K562 (cell line): Measurements from ENCODE around the gene GPT2. TPM values are rescaled to one million over a fixed set of nuclear protein-coding genes. Genes with fewer than 3 reads are reported as not detected.

ENCODE experiments used
- ATAC-seq: fragments of 200-7000 bp; cut with Tn5 transposase; 3 replicates; pipeline ENCODE4 v1.9.1; 2020; ENCODE audit warnings: moderate library complexity
- BruUV-seq: library from RNA; stranded (reverse); fragments of 400-500 nt; replicated peaks from 2 replicates; lab custom pipeline; 2021; lab: Mats Ljungman, UMichigan
- CTCF ChIA-PET: fragments of 300-600 bp; formaldehyde crosslinking; extraction: SDS; loops from one replicate; lab custom pipeline; 2021; ENCODE audit warnings: low intra/inter-chr PET ratio; lab: Yijun Ruan, JAX
- POLR2A ChIA-PET: fragments of 300-600, 350-650 bp; sonication (Branson Sonifier 250); formaldehyde crosslinking; extraction: SDS; loops from one replicate; lab custom pipeline; 2021; ENCODE audit warnings: antibody characterized with exemption, inconsistent platforms; lab: Yijun Ruan, JAX
- DNase-seq, 4 experiments: peaks; one replicate each; pipeline versions ENCODE4 v3.0.0 to v3.0.0-alpha.2; 2011 to 2018; ENCODE audit warnings: low spot score in 3 of 4, mixed read lengths in 3 of 4; ENCODE audit errors: extremely low read depth in 1 of 4
- FAIRE-seq: peaks from 2 replicates; lab custom pipeline; 2011; peaks lifted over from hg19 to GRCh38; lab: Jason Lieb, UNC
- H2AFZ ChIP-seq: 2 replicates; pipeline ENCODE4 v1.6.0; 2011; ENCODE audit warnings: low read depth, low read length, control low read depth, inconsistent platforms
- H3K27ac ChIP-seq: fragments of 200-600 bp; 3 replicates; pipeline ENCODE4 v1.8.0; 2011; ENCODE audit warnings: low read depth, mild to moderate bottlenecking, control low read depth, inconsistent platforms, low read length, moderate library complexity, mixed read lengths; ENCODE audit errors: extremely low read depth
- H3K27me3 ChIP-seq, 2 experiments: fragments of 300-600 bp in 1 of 2; 2 replicates in 1 of 2; 3 replicates in 1 of 2; pipeline versions ENCODE4 v1.6.0 to v1.8.0; 2011; ENCODE audit warnings: inconsistent platforms in 2 of 2, low read length in 2 of 2, mild to moderate bottlenecking in 1 of 2, mixed read lengths in 1 of 2, moderate library complexity in 1 of 2; ENCODE audit not compliant: control insufficient read depth in 2 of 2, insufficient read depth in 2 of 2
- H3K36me3 ChIP-seq: fragments of 300-600 bp; 3 replicates; pipeline ENCODE4 v1.8.0; 2011; ENCODE audit warnings: mild to moderate bottlenecking, low read length, inconsistent platforms; ENCODE audit not compliant: control insufficient read depth, insufficient read depth
- H3K4me1 ChIP-seq, 2 experiments: fragments of 200-600 bp in 1 of 2; replicated peaks in 1 of 2; 2 replicates in 1 of 2; 3 replicates in 1 of 2; pipeline versions ENCODE4 v1.5.1 to v1.8.0; 2011; ENCODE audit warnings: inconsistent platforms in 2 of 2, low read length in 2 of 2, mild to moderate bottlenecking in 1 of 2, mixed read lengths in 1 of 2, moderate library complexity in 1 of 2; ENCODE audit not compliant: control insufficient read depth in 2 of 2, insufficient read depth in 2 of 2
- H3K4me2 ChIP-seq: 2 replicates; pipeline ENCODE4 v1.6.1; 2011; ENCODE audit warnings: low read length, control low read depth, inconsistent platforms, mixed read lengths; ENCODE audit not compliant: insufficient read depth
- H3K4me3 ChIP-seq: fragments of 200-600 bp; sonication (generic), shearing (Covaris generic); 2 replicates; pipeline ENCODE4 v1.5.1; 2016; ENCODE audit warnings: control low read depth, inconsistent platforms
- H3K79me2 ChIP-seq: fragments of 200-600 bp; 3 replicates; pipeline ENCODE4 v1.8.0; 2011; ENCODE audit warnings: low read length, inconsistent platforms; ENCODE audit not compliant: control insufficient read depth, insufficient read depth
- H3K9ac ChIP-seq, 2 experiments: 2 replicates each; pipeline versions ENCODE4 v1.6.0 to v1.6.1; 2011; ENCODE audit warnings: low read depth in 2 of 2, low read length in 2 of 2, control low read depth in 1 of 2, inconsistent platforms in 1 of 2, mild to moderate bottlenecking in 1 of 2, mixed read lengths in 1 of 2; ENCODE audit not compliant: insufficient read depth in 1 of 2
- H3K9me1 ChIP-seq: one replicate; pipeline ENCODE4 v1.6.0; 2011; ENCODE audit warnings: inconsistent platforms, mild to moderate bottlenecking, low read length, moderate library complexity; ENCODE audit not compliant: control insufficient read depth, insufficient read depth
- H3K9me3 ChIP-seq: replicated peaks from 2 replicates; pipeline ENCODE4 v1.5.1; 2011; ENCODE audit warnings: low read depth, low read length, inconsistent platforms; ENCODE audit not compliant: control insufficient read depth, insufficient read depth
- H4K20me1 ChIP-seq: replicated peaks from 2 replicates; pipeline ENCODE4 v1.6.1; 2011; ENCODE audit warnings: low read length, inconsistent platforms, mixed read lengths; ENCODE audit not compliant: control insufficient read depth, insufficient read depth
- BRD4 ChIP-seq: fragments of 200-600 bp; sonication (generic); IDR thresholded peaks from 2 replicates; pipeline ENCODE4 v1.6.1; 2017; ENCODE audit warnings: inconsistent platforms
- CEBPB ChIP-seq: fragments of 450-650 bp; IDR thresholded peaks from 2 replicates; pipeline ENCODE4 v1.6.1; 2016; ENCODE audit warnings: missing genetic modification characterization, missing compliant biosample characterization
- ESRRA ChIP-seq: fragments of 450-650 bp; IDR thresholded peaks from 2 replicates; pipeline ENCODE4 v1.6.1; 2014; ENCODE audit warnings: low read depth, mild to moderate bottlenecking, moderate library complexity, borderline replicate concordance
- RAD51 ChIP-seq: fragments of 450-650 bp; IDR thresholded peaks from 2 replicates; pipeline ENCODE4 v1.7.1; 2016; ENCODE audit warnings: low read depth, mild to moderate bottlenecking, borderline replicate concordance
- RBM15 ChIP-seq: fragments of 200-400 bp; formaldehyde crosslinking; IDR thresholded peaks from 2 replicates; pipeline ENCODE4 v1.6.1; 2018; ENCODE audit warnings: mild to moderate bottlenecking, low read length, moderate library complexity; ENCODE audit not compliant: insufficient read depth
- TCF7L2 ChIP-seq: fragments of 150-350 bp; IDR thresholded peaks from 2 replicates; pipeline ENCODE4 v1.6.1; 2016; ENCODE audit warnings: low read depth, mild to moderate bottlenecking, low read length, moderate library complexity
- TEAD1 ChIP-seq, 2 experiments: fragments of 450-650 bp in 1 of 2; sonication (generic) in 1 of 2; formaldehyde crosslinking; IDR thresholded peaks; 2 replicates each; pipeline versions ENCODE4 v1.4.0 to v1.8.0; 2020 to 2022; ENCODE audit warnings: mild to moderate bottlenecking in 2 of 2, missing genetic modification reagents in 1 of 2
- THRA ChIP-seq: fragments of 450-650 bp; IDR thresholded peaks from 2 replicates; pipeline ENCODE4 v1.6.1; 2017; ENCODE audit warnings: mild to moderate bottlenecking, moderate library complexity
- ZBTB43 ChIP-seq: sonication (generic); formaldehyde crosslinking; IDR thresholded peaks from 2 replicates; pipeline ENCODE4 v1.8.0; 2023; ENCODE audit warnings: mild to moderate bottlenecking, missing genetic modification reagents
- ZFP1 ChIP-seq: fragments of 450-650 bp; formaldehyde crosslinking; IDR thresholded peaks from 2 replicates; pipeline ENCODE4 v1.4.0; 2020; ENCODE audit warnings: mild to moderate bottlenecking, mixed read lengths
- ZNF121 ChIP-seq: sonication (generic); formaldehyde crosslinking; conservative IDR thresholded peaks from 2 replicates; pipeline ENCODE4 v1.8.0; 2022; ENCODE audit warnings: missing genetic modification reagents
- ZNF77 ChIP-seq: fragments of 250-450 bp; sonication (Bioruptor Pico); IDR thresholded peaks from 2 replicates; pipeline ENCODE4 v1.5.0; 2020
- WGBS: fragments of 100-300 bp; shearing (Covaris generic); methylation state at CpG from one replicate; pipeline ENCODE4 v1.1.6; 2016; ENCODE audit warnings: low coverage, mixed read lengths; ENCODE audit not compliant: insufficient coverage; ENCODE audit errors: missing lambda C conversion rate; 5-methylcytosine and 5-hydroxymethylcytosine counted together
- in situ Hi-C: fragments of 300-500 bp; cut with MboI; formaldehyde crosslinking; loops from 4 replicates; pipeline ENCODE4 v1.15.0; 2018; ENCODE audit warnings: inconsistent platforms, mixed read lengths
- intact Hi-C: fragments of 100-400 bp; cut with micrococcal nuclease; formaldehyde crosslinking; loops from 2 replicates; pipeline ENCODE4 v1.14.2; 2022
- polyA plus RNA-seq, 8 experiments: library from polyadenylated mRNA; depleted of rRNA in 4 of 8; stranded (reverse) in 5 of 8; unstranded in 3 of 8; fragments of >200 nt; fragmentation: Nextera tagmentation in 2 of 8; fragmentation: Illumina TruSeq in 1 of 8; extraction: Ambion mirVana in 2 of 8; extraction: Trizol in 1 of 8; gene quantifications; 2 replicates each; pipeline versions ENCODE4 v1.2.1 to v1.2.3, GENCODE V29; 2011 to 2014; ENCODE audit warnings: inconsistent platforms in 1 of 8, missing spikeins in 1 of 8
- total RNA-seq, 7 experiments: library from RNA; depleted of rRNA in 6 of 7; stranded (reverse); fragments of >200 nt in 6 of 7; fragmentation: Illumina TruSeq in 2 of 7; extraction: Trizol in 2 of 7; gene quantifications; 2 replicates each; pipeline versions ENCODE4 v1.2.1 to v1.2.3, GENCODE V29; 2011 to 2021; ENCODE audit warnings: low replicate concordance in 1 of 7

GPT2 gene
- total and polyA plus RNA-seq, 9 of the 15 experiments (the other 6 are each of a cell fraction or from before 2014, with no cell fraction given) = 0.79 to 14.4 (median 5.8) TPM

GRCh38 chr16:46894036-46894672 is 10.0 kb downstream of the GPT2 start (continued):
- TF ChIP-seq ZBTB43 = no peak
- TF ChIP-seq BRD4 = no peak
- no peak for TF ChIP-seq RAD51
- TF ChIP-seq ZNF77 = no peak
- TF ChIP-seq TCF7L2 = no peak
- TF ChIP-seq TEAD1 (CRISPR knock-in tag; IDR thresholded peaks at IDR 0.05) = no peak

GRCh38 chr16:46895399-46896313 is 11.5 kb downstream of the GPT2 start:
- Histone ChIP-seq H3K27ac (no peak overlapping the region), H3K27me3 (no peaks in the 10 kb centered on the region), H3K36me3 (no peaks in the 10 kb centered on the region), H3K4me1 (peaks cover 6 to 19% of the 10 kb centered on the region in 2 experiments; a peak in 4 of 5 replicates), H3K9ac (no peak overlapping the region), H3K4me3 (no peak overlapping the region), H3K9me3 (no peaks in the 10 kb centered on the region), H3K4me2 (no peak overlapping the region), H3K9me1 (no peaks in the 10 kb centered on the region), H3K79me2 (no peaks in the 10 kb centered on the region), H4K20me1 (no peaks in the 10 kb centered on the region), H2AFZ (no peak overlapping the region)
- no peak for FAIRE-seq
- BruUV-seq = no TSS peak
- in situ Hi-C loops (no loop called here), intact Hi-C loops (no loop called here)
- ChIA-PET CTCF (no interaction called here), POLR2A (interaction anchor here (0.7 to 2.0 kb wide), 3 partner anchors 9 to 35 kb away, joined by 3 to 9 read pairs (median 4); no protein-coding TSS in a partner anchor)
- WGBS = 37% methylated on average over 9 of the region's 9 CpGs
- peak; percentile 50 for ATAC-seq
- no peak for DNase-seq
- TF ChIP-seq ESRRA = peak; percentile 41; the same call in 1 of the 2 replicates
- no peak for TF ChIP-seq ZFP1 (CRISPR knock-in tag)
- no peak for TF ChIP-seq THRA
- TF ChIP-seq RBM15 = no peak
- peak; percentile 28; the same call in 1 of the 2 replicates for TF ChIP-seq ZNF121
- 0 out of 2 replicates have a peak, but pooled peaks have one; percentile 19 for TF ChIP-seq CEBPB (tag)
